IPS-20b (cell line): ENCODE measurements around the gene CYP2A6.
"Not testable (repeated sequence)": the region's sequence is repeated elsewhere in the genome, so short reads cannot be mapped to it uniquely, and the experiment has no call there.

Experiments used
- H3K27ac ChIP-seq: one replicate; pipeline ENCODE4 v1.5.1; 2013; ENCODE audit warnings: low read length
- H3K27me3 ChIP-seq: 2 replicates; pipeline ENCODE4 v1.6.1; 2013; ENCODE audit warnings: mild to moderate bottlenecking, low read length, inconsistent platforms; ENCODE audit not compliant: insufficient read depth
- H3K36me3 ChIP-seq: 2 replicates; pipeline ENCODE4 v1.6.1; 2013; ENCODE audit warnings: low read depth, mild to moderate bottlenecking, inconsistent platforms, low read length, moderate library complexity; ENCODE audit not compliant: insufficient read depth
- H3K4me1 ChIP-seq: 2 replicates; pipeline ENCODE4 v1.6.1; 2013; ENCODE audit warnings: mild to moderate bottlenecking, control low read depth, inconsistent platforms, low read length, moderate library complexity; ENCODE audit not compliant: insufficient read depth
- H3K4me3 ChIP-seq: 2 replicates; pipeline ENCODE4 v1.5.1; 2013; ENCODE audit warnings: mild to moderate bottlenecking, low read length, inconsistent platforms
- H3K9ac ChIP-seq: 2 replicates; pipeline ENCODE4 v1.6.1; 2013; ENCODE audit warnings: low read depth, mild to moderate bottlenecking, inconsistent platforms, low read length, moderate library complexity
- H3K9me3 ChIP-seq: 2 replicates; pipeline ENCODE4 v1.6.1; 2013; ENCODE audit warnings: mild to moderate bottlenecking, low read depth, low read length, inconsistent platforms; ENCODE audit not compliant: insufficient read depth

Gene CYP2A6

GRCh38 chr19:40838477-40838876, 11.8 kb downstream of the CYP2A6 start:
- H3K27ac ChIP-seq, H3K4me1 ChIP-seq, H3K27me3 ChIP-seq, H3K9ac ChIP-seq, H3K36me3 ChIP-seq, H3K4me3 ChIP-seq, H3K9me3 ChIP-seq: not testable (repeated sequence)

GRCh38 chr19:40836754-40837429, 13.4 kb downstream of the CYP2A6 start:
- H3K4me3 ChIP-seq = no peak overlapping the region
- no peaks in the 10 kb centered on the region for H3K36me3 ChIP-seq
- no peak overlapping the region for H3K27ac ChIP-seq
- H3K27me3 ChIP-seq = no peaks in the 10 kb centered on the region
- no peaks in the 10 kb centered on the region for H3K4me1 ChIP-seq
- no peak overlapping the region for H3K9ac ChIP-seq
- no peaks in the 10 kb centered on the region for H3K9me3 ChIP-seq

- H3K27me3 ChIP-seq, H3K9me3 ChIP-seq, H3K4me3 ChIP-seq, H3K36me3 ChIP-seq, H3K9ac ChIP-seq, H3K4me1 ChIP-seq, H3K27ac ChIP-seq: not testable (repeated sequence)
Measured at GRCh38 chr19:40833728-40834533, 16.3 kb downstream of the CYP2A6 start.

- not testable (repeated sequence) for H3K27me3 ChIP-seq, H3K4me3 ChIP-seq, H3K9me3 ChIP-seq, H3K9ac ChIP-seq, H3K36me3 ChIP-seq, H3K27ac ChIP-seq, H3K4me1 ChIP-seq
Measured at GRCh38 chr19:40832431-40832790, 17.8 kb downstream of the CYP2A6 start.

GRCh38 chr19:40831502-40832430, 18.5 kb downstream of the CYP2A6 start:
- Histone ChIP-seq H3K4me1 (no peaks in the 10 kb centered on the region), H3K4me3 (no peak overlapping the region), H3K36me3 (no peaks in the 10 kb centered on the region), H3K27me3 (no peaks in the 10 kb centered on the region), H3K27ac (no peak overlapping the region), H3K9me3 (no peaks in the 10 kb centered on the region), H3K9ac (no peak overlapping the region)

- not testable (repeated sequence) for H3K36me3 ChIP-seq, H3K27ac ChIP-seq, H3K9me3 ChIP-seq
Measured at GRCh38 chr19:40830741-40831140, 19.5 kb downstream of the CYP2A6 start.

GRCh38 chr19:40829205-40829604, 21.0 kb downstream of the CYP2A6 start:
- Histone ChIP-seq H3K27ac (no peak overlapping the region), H3K36me3 (no peaks in the 10 kb centered on the region), H3K27me3 (no peaks in the 10 kb centered on the region), H3K9ac (no peak overlapping the region), H3K4me1 (no peaks in the 10 kb centered on the region), H3K4me3 (no peak overlapping the region), H3K9me3 (no peaks in the 10 kb centered on the region)

More at GRCh38 chr19:40830741-40831140, 19.5 kb downstream of the CYP2A6 start:
- H3K4me3 ChIP-seq, H3K9ac ChIP-seq, H3K4me1 ChIP-seq, H3K27me3 ChIP-seq: not testable (repeated sequence)

- no peak overlapping the region for H3K9ac ChIP-seq
- H3K4me3 ChIP-seq = no peak overlapping the region
- H3K27ac ChIP-seq = no peak overlapping the region
- H3K27me3 ChIP-seq = no peaks in the 10 kb centered on the region
- H3K36me3 ChIP-seq = no peaks in the 10 kb centered on the region
- H3K4me1 ChIP-seq = no peaks in the 10 kb centered on the region
- H3K9me3 ChIP-seq = no peaks in the 10 kb centered on the region
Measured at GRCh38 chr19:40827386-40828247, 22.6 kb downstream of the CYP2A6 start.

GRCh38 chr19:40826699-40827385, 23.4 kb downstream of the CYP2A6 start:
- H3K4me3 ChIP-seq, H3K9me3 ChIP-seq, H3K27ac ChIP-seq, H3K27me3 ChIP-seq, H3K36me3 ChIP-seq, H3K9ac ChIP-seq, H3K4me1 ChIP-seq: not testable (repeated sequence)

GRCh38 chr19:40826312-40826698, 23.9 kb downstream of the CYP2A6 start:
- not testable (repeated sequence) for H3K9me3 ChIP-seq, H3K4me3 ChIP-seq, H3K9ac ChIP-seq, H3K27ac ChIP-seq, H3K36me3 ChIP-seq, H3K27me3 ChIP-seq, H3K4me1 ChIP-seq
